ENCODE measurements around the gene ZNF124. TPM values are rescaled to one million over a fixed set of nuclear protein-coding genes. Genes with fewer than 3 reads are reported as not detected.

ZNF124 gene
- total RNA-seq, 1 experiment from 2014 or later: 47.5 TPM

DNA sequence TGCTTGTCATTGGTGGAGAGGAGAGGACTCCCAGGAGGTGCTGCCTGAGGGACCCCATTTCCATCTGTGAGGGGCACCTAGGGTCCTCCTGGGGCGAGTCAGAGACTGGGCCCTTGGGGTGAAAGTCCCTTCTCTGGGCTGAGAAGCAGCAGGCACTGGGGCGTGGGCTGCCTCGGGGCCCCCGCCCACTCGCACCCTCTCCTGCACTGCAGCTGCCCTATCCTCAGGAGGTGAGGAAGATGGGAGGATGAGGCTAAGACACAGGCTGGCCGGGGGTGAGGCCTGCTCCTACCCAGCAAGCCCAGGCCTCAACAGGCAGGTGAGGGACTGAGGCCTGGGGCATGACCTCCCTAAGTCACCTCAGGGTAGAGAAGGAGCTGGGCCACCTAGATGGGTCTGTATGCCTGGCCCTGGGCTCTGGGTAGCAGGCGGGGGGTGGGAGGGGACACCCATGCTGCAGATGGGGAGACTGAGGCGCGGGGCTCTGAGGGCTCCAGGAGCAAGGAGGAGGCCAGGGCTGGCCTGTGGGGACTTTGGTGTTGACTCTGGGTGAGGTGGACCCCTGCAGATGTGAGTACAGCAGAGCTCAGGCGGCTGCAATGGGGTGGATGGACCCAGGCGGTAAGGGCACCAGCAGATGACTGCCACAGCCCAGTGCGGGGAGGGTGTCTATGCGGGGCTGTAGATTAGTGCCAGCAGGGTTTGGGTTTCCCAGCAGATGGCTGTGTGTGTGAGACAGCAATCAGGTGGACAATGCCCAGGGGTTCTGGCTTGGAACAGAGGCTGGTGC is 57.3 kb downstream of the ZNF124 start:
- Mint-ChIP-seq H3K36me3 (ENCODE audit: insufficient read depth, unreplicated experiment) (peaks cover 18% of the 10 kb centered on the region), H3K4me3 (ENCODE audit: unreplicated experiment) (peak overlapping the region; percentile 24), H3K27ac (ENCODE audit: unreplicated experiment) (peak overlapping the region; percentile 88), H3K27me3 (ENCODE audit: insufficient read depth, unreplicated experiment) (no peaks in the 10 kb centered on the region), H3K9me3 (ENCODE audit: unreplicated experiment) (no peaks in the 10 kb centered on the region), H3K4me1 (ENCODE audit: low read depth, unreplicated experiment) (no peaks in the 10 kb centered on the region)
- Histone ChIP-seq H3K9me3 (no peaks in the 10 kb centered on the region), H3K4me1 (peaks cover 6% of the 10 kb centered on the region; the same call in 1 of the 2 replicates), H3K36me3 (ENCODE audit: control insufficient read depth, insufficient read depth, low read length) (no peaks in the 10 kb centered on the region), H3K27me3 (replicated peaks; ENCODE audit: control insufficient read depth, insufficient read depth, low read length) (no peaks in the 10 kb centered on the region), H3K4me3 (ENCODE audit: low read depth, low read length) (no peak overlapping the region)
- POLR2A ChIA-PET: no interaction called here
- intact Hi-C loops (cut with micrococcal nuclease; ENCODE audit: unreplicated experiment): no loop called here
- TF ChIP-seq, protein P1, sequence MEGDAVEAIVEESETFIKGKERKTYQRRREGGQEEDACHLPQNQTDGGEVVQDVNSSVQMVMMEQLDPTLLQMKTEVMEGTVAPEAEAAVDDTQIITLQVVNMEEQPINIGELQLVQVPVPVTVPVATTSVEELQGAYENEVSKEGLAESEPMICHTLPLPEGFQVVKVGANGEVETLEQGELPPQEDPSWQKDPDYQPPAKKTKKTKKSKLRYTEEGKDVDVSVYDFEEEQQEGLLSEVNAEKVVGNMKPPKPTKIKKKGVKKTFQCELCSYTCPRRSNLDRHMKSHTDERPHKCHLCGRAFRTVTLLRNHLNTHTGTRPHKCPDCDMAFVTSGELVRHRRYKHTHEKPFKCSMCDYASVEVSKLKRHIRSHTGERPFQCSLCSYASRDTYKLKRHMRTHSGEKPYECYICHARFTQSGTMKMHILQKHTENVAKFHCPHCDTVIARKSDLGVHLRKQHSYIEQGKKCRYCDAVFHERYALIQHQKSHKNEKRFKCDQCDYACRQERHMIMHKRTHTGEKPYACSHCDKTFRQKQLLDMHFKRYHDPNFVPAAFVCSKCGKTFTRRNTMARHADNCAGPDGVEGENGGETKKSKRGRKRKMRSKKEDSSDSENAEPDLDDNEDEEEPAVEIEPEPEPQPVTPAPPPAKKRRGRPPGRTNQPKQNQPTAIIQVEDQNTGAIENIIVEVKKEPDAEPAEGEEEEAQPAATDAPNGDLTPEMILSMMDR (IDR thresholded peaks at IDR 0.05; ENCODE audit: insufficient read depth in 1 of 2, low read depth in 1 of 2, low read length in 1 of 2, severe bottlenecking in 1 of 2, unreplicated experiment in 1 of 2): no peak
- CTCF ChIA-PET: no interaction called here
- no TSS peak for BruUV-seq (replicated peaks)
- DNase-seq: no peak

GRCh38 chr1:247113733-247114271 is 58.0 kb downstream of the ZNF124 start:
- no peaks in the 10 kb centered on the region for H3K27me3 ChIP-seq (replicated peaks; ENCODE audit: control insufficient read depth, insufficient read depth, low read length)
- DNase-seq: no peak
- peaks cover 18% of the 10 kb centered on the region for H3K36me3 Mint-ChIP-seq (ENCODE audit: insufficient read depth, unreplicated experiment)
- no peaks in the 10 kb centered on the region for H3K9me3 ChIP-seq
- no peak overlapping the region for H3K27ac Mint-ChIP-seq (ENCODE audit: unreplicated experiment)
- H3K9me3 Mint-ChIP-seq (ENCODE audit: unreplicated experiment): no peaks in the 10 kb centered on the region
- TF ChIP-seq, protein P1 (IDR thresholded peaks at IDR 0.05; ENCODE audit: insufficient read depth in 1 of 2, low read depth in 1 of 2, low read length in 1 of 2, severe bottlenecking in 1 of 2, unreplicated experiment in 1 of 2): no peak
- BruUV-seq (replicated peaks): no TSS peak
- no peak overlapping the region for H3K4me3 Mint-ChIP-seq (ENCODE audit: unreplicated experiment)
- no peak overlapping the region for H3K4me3 ChIP-seq (ENCODE audit: low read depth, low read length)
- H3K36me3 ChIP-seq (ENCODE audit: control insufficient read depth, insufficient read depth, low read length): no peaks in the 10 kb centered on the region
- ChIA-PET POLR2A (no interaction called here), CTCF (no interaction called here)
- H3K4me1 ChIP-seq: peaks cover 6% of the 10 kb centered on the region; the same call in 1 of the 2 replicates
- no peaks in the 10 kb centered on the region for H3K4me1 Mint-ChIP-seq (ENCODE audit: low read depth, unreplicated experiment)
- intact Hi-C loops (cut with micrococcal nuclease; ENCODE audit: unreplicated experiment): no loop called here
- H3K27me3 Mint-ChIP-seq (ENCODE audit: insufficient read depth, unreplicated experiment): no peaks in the 10 kb centered on the region

DNA sequence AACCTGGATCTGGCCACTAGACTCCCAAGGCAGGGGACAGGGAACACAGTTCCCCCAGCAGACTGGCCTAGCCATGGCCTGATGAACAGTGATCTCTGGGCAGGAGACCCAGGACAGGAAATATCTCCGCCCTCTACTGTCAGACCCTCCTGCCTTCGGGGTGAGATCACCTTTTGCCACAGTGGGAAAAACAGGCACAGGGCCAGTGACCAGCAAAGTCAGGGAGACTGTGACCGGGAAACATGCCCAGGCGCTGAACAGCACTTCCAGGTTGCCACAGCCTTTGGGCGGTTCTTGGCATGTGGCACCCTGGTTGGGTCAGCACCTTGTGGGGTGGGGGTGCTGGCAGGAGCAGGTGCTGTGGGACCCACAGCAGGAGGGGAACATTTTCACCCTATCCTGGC is 58.7 kb downstream of the ZNF124 start:
- H3K27me3 ChIP-seq (replicated peaks; ENCODE audit: control insufficient read depth, insufficient read depth, low read length): no peaks in the 10 kb centered on the region
- intact Hi-C loops (cut with micrococcal nuclease; ENCODE audit: unreplicated experiment): no loop called here
- Mint-ChIP-seq H3K27ac (ENCODE audit: unreplicated experiment) (no peak overlapping the region), H3K9me3 (ENCODE audit: unreplicated experiment) (no peaks in the 10 kb centered on the region), H3K36me3 (ENCODE audit: insufficient read depth, unreplicated experiment) (peaks cover 18% of the 10 kb centered on the region), H3K27me3 (ENCODE audit: insufficient read depth, unreplicated experiment) (no peaks in the 10 kb centered on the region), H3K4me3 (ENCODE audit: unreplicated experiment) (peak overlapping the region; percentile 92), H3K4me1 (ENCODE audit: low read depth, unreplicated experiment) (no peaks in the 10 kb centered on the region)
- ChIA-PET CTCF (no interaction called here), POLR2A (no interaction called here)
- H3K4me1 ChIP-seq: peaks cover 6% of the 10 kb centered on the region; the same call in 1 of the 2 replicates
- H3K4me3 ChIP-seq (ENCODE audit: low read depth, low read length): no peak overlapping the region
- no peak for DNase-seq
- BruUV-seq (replicated peaks): no TSS peak
- no peaks in the 10 kb centered on the region for H3K9me3 ChIP-seq
- TF ChIP-seq, protein P1 (IDR thresholded peaks at IDR 0.05; ENCODE audit: insufficient read depth in 1 of 2, low read depth in 1 of 2, low read length in 1 of 2, severe bottlenecking in 1 of 2, unreplicated experiment in 1 of 2): no peak
- H3K36me3 ChIP-seq (ENCODE audit: control insufficient read depth, insufficient read depth, low read length): no peaks in the 10 kb centered on the region
